ENCODE measurements around the gene SMOC1.

GRCh38 chr14:69989622-69990021 is 110.4 kb downstream of the SMOC1 start:
- TF ChIP-seq, protein P1, sequence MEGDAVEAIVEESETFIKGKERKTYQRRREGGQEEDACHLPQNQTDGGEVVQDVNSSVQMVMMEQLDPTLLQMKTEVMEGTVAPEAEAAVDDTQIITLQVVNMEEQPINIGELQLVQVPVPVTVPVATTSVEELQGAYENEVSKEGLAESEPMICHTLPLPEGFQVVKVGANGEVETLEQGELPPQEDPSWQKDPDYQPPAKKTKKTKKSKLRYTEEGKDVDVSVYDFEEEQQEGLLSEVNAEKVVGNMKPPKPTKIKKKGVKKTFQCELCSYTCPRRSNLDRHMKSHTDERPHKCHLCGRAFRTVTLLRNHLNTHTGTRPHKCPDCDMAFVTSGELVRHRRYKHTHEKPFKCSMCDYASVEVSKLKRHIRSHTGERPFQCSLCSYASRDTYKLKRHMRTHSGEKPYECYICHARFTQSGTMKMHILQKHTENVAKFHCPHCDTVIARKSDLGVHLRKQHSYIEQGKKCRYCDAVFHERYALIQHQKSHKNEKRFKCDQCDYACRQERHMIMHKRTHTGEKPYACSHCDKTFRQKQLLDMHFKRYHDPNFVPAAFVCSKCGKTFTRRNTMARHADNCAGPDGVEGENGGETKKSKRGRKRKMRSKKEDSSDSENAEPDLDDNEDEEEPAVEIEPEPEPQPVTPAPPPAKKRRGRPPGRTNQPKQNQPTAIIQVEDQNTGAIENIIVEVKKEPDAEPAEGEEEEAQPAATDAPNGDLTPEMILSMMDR (IDR thresholded peaks at IDR 0.05): no peak
- TF ChIP-seq POLR2A (IDR thresholded peaks at IDR 0.05): no peak
